ENCODE data around the gene ZNF207. TPM values are rescaled to one million over a fixed set of nuclear protein-coding genes. Genes with fewer than 3 reads are reported as not detected.
"Not testable (repeated sequence)": the region's sequence is repeated elsewhere in the genome, so short reads cannot be mapped to it uniquely, and the experiment has no call there.

The ZNF207 gene
- total and polyA plus RNA-seq, 10 of the 15 experiments (the other 5 are each of a cell fraction or from before 2014, with no cell fraction given) = 156 to 348 (median 205) TPM

DNA sequence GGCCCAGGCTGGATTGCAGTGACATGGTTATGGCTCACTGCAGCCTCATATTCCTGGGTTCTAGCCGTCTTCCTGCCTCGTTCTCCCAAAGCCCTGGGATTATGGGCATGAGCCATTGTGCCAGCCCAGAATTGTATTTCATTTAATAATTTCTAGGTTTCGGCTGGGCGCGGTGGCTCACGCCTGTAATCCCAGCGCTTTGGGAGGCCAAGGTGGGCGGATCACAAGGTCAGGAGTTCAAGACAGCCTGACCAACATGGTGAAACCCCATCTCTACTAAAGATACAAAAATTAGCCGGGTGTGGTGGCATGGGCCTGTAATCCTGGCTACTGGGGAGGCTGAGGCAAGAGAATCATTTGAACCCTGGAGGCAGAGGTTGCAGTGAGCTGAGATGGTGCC is 2.8 kb downstream of the ZNF207 start:
- H3K9me3 ChIP-seq (replicated peaks; ENCODE audit: control insufficient read depth, insufficient read depth, low read length); CTCF ChIA-PET; ATAC-seq; DNase-seq (ENCODE audit: low read depth, low spot score); H3K27ac ChIP-seq (ENCODE audit: control insufficient read depth, insufficient read depth); in situ Hi-C loops (cut with MboI); SMC1A ChIA-PET (ENCODE audit: uncharacterized antibody, unreplicated experiment); BruUV-seq (replicated peaks); intact Hi-C loops (cut with micrococcal nuclease; ENCODE audit: unreplicated experiment); H3K9ac ChIP-seq (ENCODE audit: control insufficient read depth, insufficient read depth, low read length); H2AFZ ChIP-seq (ENCODE audit: control insufficient read depth, low read depth, low read length); FAIRE-seq; H3K27me3 ChIP-seq (replicated peaks in 1 of 2; ENCODE audit: control insufficient read depth in 2 of 2, insufficient read depth in 2 of 2, low read length in 1 of 2); RAD21 ChIA-PET (ENCODE audit: unreplicated experiment): not testable (repeated sequence)
- TF ChIP-seq NR2F1 (conservative IDR thresholded peaks at IDR 0.05) = peak; percentile 54
- peak; percentile 39; the same call in 1 of the 2 replicates for TF ChIP-seq POLR2AphosphoS5 (IDR thresholded peaks at IDR 0.05; ENCODE audit: low read length)
- TF ChIP-seq MLLT1 (IDR thresholded peaks at IDR 0.05) = peak; percentile 50
- peaks cover 10% of the 10 kb centered on the region; the same call in 1 of the 2 replicates for H3K4me1 ChIP-seq (ENCODE audit: control insufficient read depth, insufficient read depth, low read length)
- H4K20me1 ChIP-seq (ENCODE audit: control insufficient read depth, insufficient read depth) = peaks cover 13% of the 10 kb centered on the region
- POLR2A ChIA-PET = interaction anchor here (0.6 kb wide), 1 partner anchor 20 kb away, joined by 3 read pairs; no protein-coding TSS in a partner anchor
- peak overlapping the region; percentile 92 for H3K4me3 ChIP-seq
- WGBS (ENCODE audit: insufficient coverage, insufficient replicate concordance, low lambda C conversion rate, missing lambda C conversion rate) = 83% methylated on average over 9 of the region's 9 CpGs
- H3K4me2 ChIP-seq (ENCODE audit: control insufficient read depth, insufficient read depth) = peak overlapping the region; percentile 45
- H3K36me3 ChIP-seq (ENCODE audit: control insufficient read depth in 2 of 2, insufficient read depth in 2 of 2, low read length in 1 of 2) = peaks cover 8 to 26% of the 10 kb centered on the region in 2 experiments
- H3K79me2 ChIP-seq (ENCODE audit: control insufficient read depth, insufficient read depth, low read length) = peaks cover 79% of the 10 kb centered on the region

- Histone ChIP-seq H3K27me3 (replicated peaks in 1 of 2; ENCODE audit: control insufficient read depth in 2 of 2, insufficient read depth in 2 of 2, low read length in 1 of 2) (no peaks in the 10 kb centered on the region), H3K36me3 (ENCODE audit: control insufficient read depth in 2 of 2, insufficient read depth in 2 of 2, low read length in 1 of 2) (peaks cover 14 to 44% of the 10 kb centered on the region in 2 experiments), H3K27ac (ENCODE audit: control insufficient read depth, insufficient read depth) (no peak overlapping the region), H3K9me3 (replicated peaks; ENCODE audit: control insufficient read depth, insufficient read depth, low read length) (no peaks in the 10 kb centered on the region), H3K4me2 (ENCODE audit: control insufficient read depth, insufficient read depth) (peak overlapping the region; percentile 63), H4K20me1 (ENCODE audit: control insufficient read depth, insufficient read depth) (peaks cover 13% of the 10 kb centered on the region), H3K9ac (ENCODE audit: control insufficient read depth, insufficient read depth, low read length) (peak overlapping the region; percentile 29; the same call in 1 of the 2 replicates), H2AFZ (ENCODE audit: control insufficient read depth, low read depth, low read length) (no peak overlapping the region), H3K4me1 (ENCODE audit: control insufficient read depth, insufficient read depth, low read length) (peaks cover 10% of the 10 kb centered on the region; the same call in 1 of the 2 replicates), H3K4me3 (peak overlapping the region; percentile 59), H3K79me2 (ENCODE audit: control insufficient read depth, insufficient read depth, low read length) (peaks cover 85% of the 10 kb centered on the region)
- ChIA-PET CTCF (interaction anchor here (0.8 kb wide), 1 partner anchor 23 kb away, joined by 3 read pairs; no protein-coding TSS in a partner anchor), RAD21 (ENCODE audit: unreplicated experiment) (no interaction called here), POLR2A (interaction anchor here (0.6 kb wide), 1 partner anchor 135 kb away, joined by 3 read pairs; no protein-coding TSS in a partner anchor), SMC1A (ENCODE audit: uncharacterized antibody, unreplicated experiment) (interaction anchor here (1.0 kb wide), 1 partner anchor 16 kb away, joined by 3 read pairs; no protein-coding TSS in a partner anchor)
- ATAC-seq (peak; percentile 22; the same call in 2 of the 3 replicates), FAIRE-seq (no peak), DNase-seq (ENCODE audit: low read depth, low spot score) (no peak)
- intact Hi-C loops (cut with micrococcal nuclease; ENCODE audit: unreplicated experiment) (no loop called here), in situ Hi-C loops (cut with MboI) (no loop called here)
- WGBS (ENCODE audit: insufficient coverage, insufficient replicate concordance, low lambda C conversion rate, missing lambda C conversion rate) = 71% methylated on average over 6 of the region's 6 CpGs
- no TSS peak for BruUV-seq (replicated peaks)
- TF ChIP-seq SKIL (IDR thresholded peaks at IDR 0.05; ENCODE audit: low read depth, poor library complexity, severe bottlenecking) (no peak), CHD2 (IDR thresholded peaks at IDR 0.05; ENCODE audit: borderline replicate concordance, low read depth, low read length) (no peak), USF1 (IDR thresholded peaks at IDR 0.05; ENCODE audit: borderline replicate concordance, extremely low read length, insufficient read depth, low read depth, low read length) (no peak), ATF2 (IDR thresholded peaks at IDR 0.05; ENCODE audit: low read length) (no peak), RAD21 (IDR thresholded peaks at IDR 0.05; ENCODE audit: insufficient read depth, low read depth, low read length) (no peak), PML (IDR thresholded peaks at IDR 0.05; ENCODE audit: low read length) (no peak)
Measured at GRCh38 chr17:32355649-32356377, 5.9 kb downstream of the ZNF207 start.
